Measurements from ENCODE around the gene PCSK9.

GRCh38 chr1:55051169-55051568 is 11.8 kb downstream of the PCSK9 start:
- TF ChIP-seq CTCF (IDR thresholded peaks at IDR 0.05; ENCODE audit: low read depth, low read length) (no peak), MAX (IDR thresholded peaks at IDR 0.05; ENCODE audit: low read depth, low read length) (no peak), POLR2A (IDR thresholded peaks at IDR 0.05; ENCODE audit: extremely low read depth, insufficient read length) (no peak), MYC (IDR thresholded peaks at IDR 0.05; ENCODE audit: low read depth, low read length) (no peak)

Data from NB4 (cell line).